OCI-LY7 (cell line): Measurements from ENCODE around the gene CDCA5.

Experiments used
- EZH2phosphoT487 ChIP-seq: fragments of 200-600 bp; sonication (generic); IDR thresholded peaks from 2 replicates; pipeline ENCODE4 v1.6.1; 2018; ENCODE audit warnings: low read depth, borderline replicate concordance, mild to moderate bottlenecking, mixed run types, antibody characterized with exemption, low read length, moderate library complexity, mixed read lengths
- TF ChIP-seq, protein P1 (sequence below): fragments of 200-600 bp; sonication (generic); conservative IDR thresholded peaks from 2 replicates; pipeline ENCODE4 v1.5.1; 2014; ENCODE audit warnings: mild to moderate bottlenecking, antibody characterized with exemption, low read length, moderate library complexity, mixed read lengths

DNA sequence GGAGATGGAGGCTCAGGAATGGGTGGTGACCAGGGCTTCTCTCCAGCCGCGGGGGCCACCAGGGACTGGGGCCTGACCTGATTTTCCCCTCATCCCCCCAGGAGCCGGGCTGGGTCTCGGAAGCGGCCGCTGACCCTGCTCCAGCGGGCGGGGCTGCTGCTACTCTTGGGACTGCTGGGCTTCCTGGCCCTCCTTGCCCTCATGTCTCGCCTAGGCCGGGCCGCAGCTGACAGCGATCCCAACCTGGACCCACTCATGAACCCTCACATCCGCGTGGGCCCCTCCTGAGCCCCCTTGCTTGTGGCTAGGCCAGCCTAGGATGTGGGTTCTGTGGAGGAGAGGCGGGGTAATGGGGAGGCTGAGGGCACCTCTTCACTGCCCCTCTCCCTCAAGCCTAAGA is 4.0 kb upstream of the CDCA5 start:
- TF ChIP-seq, protein P1, sequence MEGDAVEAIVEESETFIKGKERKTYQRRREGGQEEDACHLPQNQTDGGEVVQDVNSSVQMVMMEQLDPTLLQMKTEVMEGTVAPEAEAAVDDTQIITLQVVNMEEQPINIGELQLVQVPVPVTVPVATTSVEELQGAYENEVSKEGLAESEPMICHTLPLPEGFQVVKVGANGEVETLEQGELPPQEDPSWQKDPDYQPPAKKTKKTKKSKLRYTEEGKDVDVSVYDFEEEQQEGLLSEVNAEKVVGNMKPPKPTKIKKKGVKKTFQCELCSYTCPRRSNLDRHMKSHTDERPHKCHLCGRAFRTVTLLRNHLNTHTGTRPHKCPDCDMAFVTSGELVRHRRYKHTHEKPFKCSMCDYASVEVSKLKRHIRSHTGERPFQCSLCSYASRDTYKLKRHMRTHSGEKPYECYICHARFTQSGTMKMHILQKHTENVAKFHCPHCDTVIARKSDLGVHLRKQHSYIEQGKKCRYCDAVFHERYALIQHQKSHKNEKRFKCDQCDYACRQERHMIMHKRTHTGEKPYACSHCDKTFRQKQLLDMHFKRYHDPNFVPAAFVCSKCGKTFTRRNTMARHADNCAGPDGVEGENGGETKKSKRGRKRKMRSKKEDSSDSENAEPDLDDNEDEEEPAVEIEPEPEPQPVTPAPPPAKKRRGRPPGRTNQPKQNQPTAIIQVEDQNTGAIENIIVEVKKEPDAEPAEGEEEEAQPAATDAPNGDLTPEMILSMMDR, result no peak
- TF ChIP-seq EZH2phosphoT487, result no peak
